Measurements from ENCODE around the gene TMEM151B. TPM values are rescaled to one million over a fixed set of nuclear protein-coding genes. Genes with fewer than 3 reads are reported as not detected.

TMEM151B gene
- total RNA-seq, 1 donor from 2014 or later = 0.13 TPM

GRCh38 chr6:44285552-44286284 is 15.5 kb downstream of the TMEM151B start:
- H3K36me3 Mint-ChIP-seq = no peaks in the 10 kb centered on the region
- no peaks in the 10 kb centered on the region for H3K79me2 ChIP-seq (ENCODE audit: low read depth)

DNA sequence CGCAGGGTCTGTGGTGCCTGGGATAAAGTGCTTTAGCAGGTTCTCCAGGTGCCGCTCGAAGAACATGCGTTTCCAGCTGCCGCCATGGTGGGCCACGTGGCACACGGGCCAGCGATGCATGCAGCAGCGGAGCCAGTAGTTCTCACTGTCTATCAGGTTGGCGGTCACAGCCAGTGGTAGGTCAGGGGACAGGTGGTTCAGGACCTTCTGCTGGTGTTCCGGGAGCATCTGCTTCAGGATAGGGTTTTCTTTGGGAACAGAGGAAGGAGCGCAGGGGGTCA is 16.0 kb downstream of the TMEM151B start:
- H3K27ac Mint-ChIP-seq = no peak overlapping the region
- DNase-seq (ENCODE audit: low spot score) = no peak
- Histone ChIP-seq H3F3A (ENCODE audit: low read depth) (no peaks in the 10 kb centered on the region), H3K27ac (no peak overlapping the region), H4K20me1 (ENCODE audit: low read depth) (peaks cover 10% of the 10 kb centered on the region), H3K79me2 (ENCODE audit: low read depth) (no peaks in the 10 kb centered on the region), H3K36me3 (no peaks in the 10 kb centered on the region), H2AFZ (replicated peaks) (no peak overlapping the region), H3K4me1 (no peaks in the 10 kb centered on the region), H3K27me3 (peaks cover 76% of the 10 kb centered on the region), H3K4me2 (no peak overlapping the region), H3K9me3 (ENCODE audit: low read depth) (no peaks in the 10 kb centered on the region), H3K9ac (no peak overlapping the region), H3K4me3 (no peak overlapping the region)
- H3K36me3 Mint-ChIP-seq = no peaks in the 10 kb centered on the region
- TF ChIP-seq CTCF (IDR thresholded peaks at IDR 0.05) (no peak), EZH2 (IDR thresholded peaks at IDR 0.05) (no peak), EZH2phosphoT487 (IDR thresholded peaks at IDR 0.05) (no peak)
- H3K4me3 Mint-ChIP-seq = no peak overlapping the region
- no peaks in the 10 kb centered on the region for H3K4me1 Mint-ChIP-seq
- H3K9me3 Mint-ChIP-seq = no peaks in the 10 kb centered on the region
- peaks cover 27% of the 10 kb centered on the region for H3K27me3 Mint-ChIP-seq (ENCODE audit: insufficient read depth, low read depth)

More at GRCh38 chr6:44285552-44286284, 15.5 kb downstream of the TMEM151B start:
- Mint-ChIP-seq H3K4me3 (no peak overlapping the region), H3K4me1 (no peaks in the 10 kb centered on the region), H3K27me3 (ENCODE audit: insufficient read depth, low read depth) (peaks cover 29% of the 10 kb centered on the region), H3K9me3 (no peaks in the 10 kb centered on the region), H3K27ac (no peak overlapping the region)
- H3K27me3 ChIP-seq = peaks cover 71% of the 10 kb centered on the region
- TF ChIP-seq EZH2phosphoT487 (IDR thresholded peaks at IDR 0.05) = no peak
- no peak for TF ChIP-seq EZH2 (IDR thresholded peaks at IDR 0.05)
- no peak for TF ChIP-seq CTCF (IDR thresholded peaks at IDR 0.05)
- H3K9ac ChIP-seq = no peak overlapping the region
- no peak overlapping the region for H2AFZ ChIP-seq (replicated peaks)
- H3K4me3 ChIP-seq = no peak overlapping the region
- no peaks in the 10 kb centered on the region for H3K36me3 ChIP-seq
- H3K4me1 ChIP-seq = no peaks in the 10 kb centered on the region
- no peaks in the 10 kb centered on the region for H3K9me3 ChIP-seq (ENCODE audit: low read depth)
- DNase-seq (ENCODE audit: low spot score) = peak; percentile 76
- no peaks in the 10 kb centered on the region for H3F3A ChIP-seq (ENCODE audit: low read depth)
- H3K4me2 ChIP-seq = no peak overlapping the region
- H3K27ac ChIP-seq = no peak overlapping the region
- peaks cover 10% of the 10 kb centered on the region for H4K20me1 ChIP-seq (ENCODE audit: low read depth)

DNA sequence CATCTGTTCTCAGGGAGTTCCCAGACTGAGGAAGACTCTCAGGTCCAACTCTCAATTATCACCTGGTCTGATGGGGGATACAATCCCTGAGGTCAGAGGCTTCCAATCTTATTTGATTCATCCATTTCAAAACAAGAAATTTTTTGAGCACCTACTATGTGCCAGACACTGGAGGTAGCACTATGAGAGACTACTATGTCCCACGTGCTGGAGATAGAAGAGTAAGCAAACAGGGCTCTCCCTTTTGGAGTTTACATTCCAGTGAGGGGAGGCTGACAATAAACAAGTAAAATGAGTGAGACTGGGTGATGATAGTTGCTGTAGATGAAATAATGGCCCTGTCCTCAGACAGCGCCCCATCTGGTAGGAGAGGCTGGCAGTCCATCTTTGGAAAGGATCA is 16.5 kb downstream of the TMEM151B start:
- DNase-seq (ENCODE audit: low spot score) = no peak
- H3K36me3 Mint-ChIP-seq = no peaks in the 10 kb centered on the region
- H3K4me1 Mint-ChIP-seq = no peaks in the 10 kb centered on the region
- peaks cover 10% of the 10 kb centered on the region for H4K20me1 ChIP-seq (ENCODE audit: low read depth)
- no peak overlapping the region for H3K4me3 ChIP-seq
- H2AFZ ChIP-seq (replicated peaks) = no peak overlapping the region
- H3K27me3 ChIP-seq = peaks cover 80% of the 10 kb centered on the region
- no peaks in the 10 kb centered on the region for H3K9me3 ChIP-seq (ENCODE audit: low read depth)
- no peak for TF ChIP-seq EZH2phosphoT487 (IDR thresholded peaks at IDR 0.05)
- TF ChIP-seq EZH2 (IDR thresholded peaks at IDR 0.05) = no peak
- TF ChIP-seq CTCF (IDR thresholded peaks at IDR 0.05) = no peak
- no peak overlapping the region for H3K9ac ChIP-seq
- no peak overlapping the region for H3K27ac Mint-ChIP-seq
- no peaks in the 10 kb centered on the region for H3K79me2 ChIP-seq (ENCODE audit: low read depth)
- H3F3A ChIP-seq (ENCODE audit: low read depth) = no peaks in the 10 kb centered on the region
- no peak overlapping the region for H3K4me3 Mint-ChIP-seq
- H3K36me3 ChIP-seq = no peaks in the 10 kb centered on the region
- peaks cover 27% of the 10 kb centered on the region for H3K27me3 Mint-ChIP-seq (ENCODE audit: insufficient read depth, low read depth)
- no peaks in the 10 kb centered on the region for H3K9me3 Mint-ChIP-seq
- no peak overlapping the region for H3K27ac ChIP-seq
- H3K4me2 ChIP-seq = no peak overlapping the region
- H3K4me1 ChIP-seq = no peaks in the 10 kb centered on the region
